GM23338 (cell line): Measurements from ENCODE around the gene NPSR1. TPM values are rescaled to one million over a fixed set of nuclear protein-coding genes. Genes with fewer than 3 reads are reported as not detected.
A peak's percentile ranks its signal among the peaks of the same experiment; 100 is the strongest.

Source experiments
- ATAC-seq: fragments of 200-7000 bp; cut with Tn5 transposase; 3 replicates; pipeline ENCODE4 v1.9.1; 2020
- DNase-seq: peaks from one replicate; pipeline ENCODE4 v3.0.0-alpha.2; 2015; ENCODE audit warnings: low spot score
- H2AFZ ChIP-seq: fragments of 200-600 bp; sonication (generic); 2 replicates; pipeline ENCODE4 v1.8.0; 2016; ENCODE audit warnings: antibody characterized with exemption, mild to moderate bottlenecking, moderate library complexity
- H3F3A ChIP-seq: fragments of 200-600 bp; sonication (generic); replicated peaks from 2 replicates; pipeline ENCODE4 v1.8.0; 2017; ENCODE audit warnings: antibody characterized with exemption, mixed run types, low read depth
- H3K27ac ChIP-seq: fragments of 200-600 bp; sonication (generic); 2 replicates; pipeline ENCODE4 v1.6.1; 2016; ENCODE audit warnings: low read depth
- H3K27me3 ChIP-seq: fragments of 200-600 bp; sonication (generic); 2 replicates; pipeline ENCODE4 v1.8.0; 2016; ENCODE audit warnings: mild to moderate bottlenecking, mixed run types, moderate library complexity; ENCODE audit not compliant: insufficient read depth
- H3K36me3 ChIP-seq: fragments of 200-600 bp; sonication (generic); 2 replicates; pipeline ENCODE4 v1.8.0; 2016; ENCODE audit warnings: mild to moderate bottlenecking; ENCODE audit not compliant: insufficient read depth
- H3K4me1 ChIP-seq: fragments of 200-600 bp; sonication (generic); 2 replicates; pipeline ENCODE4 v1.8.0; 2016; ENCODE audit warnings: mild to moderate bottlenecking, moderate library complexity; ENCODE audit not compliant: insufficient read depth
- H3K4me2 ChIP-seq: fragments of 200-600 bp; sonication (generic); 2 replicates; pipeline ENCODE4 v1.7.1; 2017; ENCODE audit warnings: mixed run types
- H3K4me3 ChIP-seq: fragments of 200-600 bp; sonication (generic); 2 replicates; pipeline ENCODE4 v1.6.1; 2016; ENCODE audit warnings: mixed run types
- H3K79me2 ChIP-seq: fragments of 200-600 bp; sonication (generic); replicated peaks from 2 replicates; pipeline ENCODE4 v1.8.0; 2017; ENCODE audit warnings: mild to moderate bottlenecking; ENCODE audit not compliant: insufficient read depth
- H3K9me2 ChIP-seq: fragments of 200-600 bp; sonication (generic); 2 replicates; pipeline ENCODE4 v1.8.0; 2017; ENCODE audit not compliant: insufficient read depth
- H4K20me1 ChIP-seq: fragments of 200-600 bp; sonication (generic); replicated peaks from 2 replicates; pipeline ENCODE4 v1.8.0; 2017; ENCODE audit warnings: mild to moderate bottlenecking; ENCODE audit not compliant: insufficient read depth
- H3K27ac Mint-ChIP-seq: 2 replicates; pipeline ENCODE4 v1.8.0; 2020; ENCODE audit warnings: inconsistent platforms, mild to moderate bottlenecking, moderate library complexity, mixed read lengths
- H3K27me3 Mint-ChIP-seq: 3 replicates; pipeline ENCODE4 v1.8.0; 2022; ENCODE audit warnings: low read depth, mild to moderate bottlenecking, moderate library complexity, mixed read lengths, inconsistent platforms; ENCODE audit not compliant: insufficient read depth, poor library complexity
- H3K36me3 Mint-ChIP-seq: 3 replicates; pipeline ENCODE4 v1.8.0; 2021; ENCODE audit warnings: low read depth, mild to moderate bottlenecking, inconsistent platforms, moderate library complexity, mixed read lengths
- H3K4me1 Mint-ChIP-seq: 3 replicates; pipeline ENCODE4 v1.8.0; 2020; ENCODE audit warnings: mild to moderate bottlenecking, inconsistent platforms, mixed read lengths
- H3K4me3 Mint-ChIP-seq: 3 replicates; pipeline ENCODE4 v1.8.0; 2021; ENCODE audit warnings: moderate library complexity, mild to moderate bottlenecking, inconsistent platforms, mixed read lengths
- H3K9me3 Mint-ChIP-seq: 3 replicates; pipeline ENCODE4 v1.8.0; 2020; ENCODE audit warnings: moderate library complexity, mild to moderate bottlenecking, inconsistent platforms, mixed read lengths
- CREB1 ChIP-seq: fragments of 250-450 bp; sonication (Bioruptor Pico); IDR thresholded peaks from 2 replicates; pipeline ENCODE4 v1.5.0; 2020; ENCODE audit warnings: low read depth, mild to moderate bottlenecking, moderate library complexity
- CTCF ChIP-seq, 2 experiments: fragments of 200-600 bp in 1 of 2; sonication (generic) in 1 of 2; conservative IDR thresholded peaks; 2 replicates each; pipeline versions ENCODE4 v1.5.1 to v1.6.1; 2016 to 2017; ENCODE audit warnings: antibody characterized with exemption in 2 of 2, low read depth in 2 of 2, mild to moderate bottlenecking in 2 of 2, moderate library complexity in 1 of 2
- ETS1 ChIP-seq: IDR thresholded peaks from 2 replicates; pipeline ENCODE4 v1.6.1; 2016; ENCODE audit warnings: antibody characterized with exemption
- EZH2 ChIP-seq: fragments of 200-600 bp; sonication (generic); IDR thresholded peaks from one replicate; pipeline ENCODE4 v1.8.0; 2017; ENCODE audit warnings: antibody characterized with exemption, mild to moderate bottlenecking, low read depth; ENCODE audit not compliant: unreplicated experiment
- EZH2phosphoT487 ChIP-seq: fragments of 200-600 bp; sonication (generic); IDR thresholded peaks from one replicate; pipeline ENCODE4 v1.8.1; 2018; ENCODE audit warnings: antibody characterized with exemption; ENCODE audit not compliant: unreplicated experiment
- JUNB ChIP-seq: IDR thresholded peaks from one replicate; pipeline ENCODE4 v1.6.1; 2016; ENCODE audit warnings: antibody characterized with exemption; ENCODE audit not compliant: unreplicated experiment
- NANOG ChIP-seq: IDR thresholded peaks from 2 replicates; pipeline ENCODE4 v1.6.1; 2016; ENCODE audit warnings: antibody characterized with exemption, borderline replicate concordance
- POLR2AphosphoS5 ChIP-seq: IDR thresholded peaks from 2 replicates; pipeline ENCODE4 v1.6.1; 2016; ENCODE audit warnings: antibody characterized with exemption, low read depth
- REST ChIP-seq: IDR thresholded peaks from one replicate; pipeline ENCODE4 v1.6.1; 2018; ENCODE audit warnings: antibody characterized with exemption; ENCODE audit not compliant: unreplicated experiment
- STAT1 ChIP-seq: IDR thresholded peaks from one replicate; pipeline ENCODE4 v1.6.1; 2016; ENCODE audit warnings: antibody characterized with exemption; ENCODE audit not compliant: unreplicated experiment
- ZNF114 ChIP-seq: fragments of 250-450 bp; sonication (Bioruptor Pico); IDR thresholded peaks from 2 replicates; pipeline ENCODE4 v1.5.0; 2020; ENCODE audit warnings: mild to moderate bottlenecking, moderate library complexity
- ZNF331 ChIP-seq: fragments of 250-450 bp; sonication (Bioruptor Pico); IDR thresholded peaks from 2 replicates; pipeline ENCODE4 v1.5.0; 2020; ENCODE audit warnings: low read depth, mild to moderate bottlenecking, moderate library complexity
- ZNF462 ChIP-seq: fragments of 250-450 bp; sonication (Bioruptor Pico); IDR thresholded peaks from 2 replicates; pipeline ENCODE4 v1.5.0; 2020; ENCODE audit warnings: mild to moderate bottlenecking, moderate library complexity
- polyA plus RNA-seq: library from polyadenylated mRNA; unstranded; fragments of >200 nt; fragmentation: Nextera tagmentation; extraction: Ambion mirVana; gene quantifications from 2 replicates; pipeline ENCODE4 v1.2.1, GENCODE V29; 2016
- total RNA-seq: library from RNA; depleted of rRNA; stranded (reverse); fragments of >200 nt; shearing (Covaris generic); gene quantifications from 2 replicates; pipeline ENCODE4 v1.2.3, GENCODE V29; 2014

The NPSR1 gene
- total and polyA plus RNA-seq, 2 experiments from 2014 or later, result not detected

GRCh38 chr7:34723338-34723737 is 65.3 kb downstream of the NPSR1 start:
- Mint-ChIP-seq H3K27ac (no peak overlapping the region), H3K9me3 (no peaks in the 10 kb centered on the region; the same call in 2 of the 3 replicates), H3K27me3 (peaks cover 2% of the 10 kb centered on the region), H3K36me3 (no peaks in the 10 kb centered on the region), H3K4me3 (no peak overlapping the region), H3K4me1 (peaks cover 5% of the 10 kb centered on the region; the same call in 2 of the 3 replicates)
- Histone ChIP-seq H2AFZ (0 out of 2 replicates have a peak overlapping the region, but pooled peaks have one; percentile 39), H3K4me3 (no peak overlapping the region), H3K27ac (no peak overlapping the region), H3K4me2 (no peak overlapping the region), H3K27me3 (no peaks in the 10 kb centered on the region), H3K4me1 (no peaks in the 10 kb centered on the region), H3K79me2 (no peaks in the 10 kb centered on the region), H3K9me2 (0 out of 2 replicates have a peak, but pooled peaks cover 3% of the 10 kb centered on the region), H4K20me1 (no peaks in the 10 kb centered on the region), H3K36me3 (no peaks in the 10 kb centered on the region), H3F3A (no peaks in the 10 kb centered on the region)
- DNase-seq (no peak), ATAC-seq (no peak)
- TF ChIP-seq ZNF114 (CRISPR knock-in tag) (no peak), CREB1 (CRISPR knock-in tag) (no peak), ETS1 (no peak), ZNF462 (CRISPR knock-in tag) (no peak), EZH2 (no peak), REST (no peak), STAT1 (no peak), JUNB (no peak), ZNF331 (no peak), CTCF (conservative IDR thresholded peaks at IDR 0.05; ENCODE audit: low read depth in 2 of 2) (no peak), POLR2AphosphoS5 (no peak), NANOG (no peak), EZH2phosphoT487 (no peak)
